Measurements from ENCODE around the gene LDHD. TPM values are rescaled to one million over a fixed set of nuclear protein-coding genes. Genes with fewer than 3 reads are reported as not detected.

Gene LDHD
- total and polyA plus RNA-seq, 2 of the 8 experiments (the other 6 are each of a cell fraction or from before 2014, with no cell fraction given): 14.9 to 18.2 TPM

DNA sequence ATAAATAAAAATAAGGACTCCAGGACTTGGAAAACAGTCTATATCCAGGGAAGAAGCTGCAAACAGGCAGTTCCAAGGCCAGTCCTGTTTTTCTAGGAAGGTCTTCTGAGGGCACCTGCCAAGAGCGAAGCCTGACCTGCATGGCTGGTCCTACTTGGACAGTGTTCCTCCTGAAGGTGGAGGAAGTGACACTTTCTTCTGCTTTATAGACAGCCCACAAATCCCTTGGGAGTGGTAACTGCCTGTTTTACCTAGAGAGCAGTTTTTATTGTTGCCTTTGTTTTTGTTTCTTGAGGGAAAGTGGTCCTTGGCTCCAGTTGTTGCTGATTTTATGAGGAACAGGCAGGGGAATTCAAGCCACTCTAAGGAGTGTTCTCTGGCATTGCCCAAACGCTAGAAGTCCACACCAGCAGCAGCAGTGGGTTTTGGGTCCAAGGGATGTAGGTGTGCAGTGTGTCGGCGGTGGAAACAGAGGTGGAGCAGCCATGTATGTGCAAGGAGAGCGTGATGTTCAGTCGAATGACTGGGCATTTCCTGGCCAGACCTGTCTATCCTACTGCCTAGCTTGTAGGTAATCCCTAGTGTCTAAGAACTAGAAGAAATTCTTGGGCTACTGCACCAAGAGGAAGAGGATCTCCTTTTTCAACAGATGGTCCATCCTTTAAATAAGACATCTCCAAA lies 35.3 kb downstream of the LDHD start:
- Histone ChIP-seq H4K91ac (replicated peaks; ENCODE audit: insufficient read length, low read length) (peak overlapping the region; percentile 45), H2BK15ac (ENCODE audit: low read length) (no peak overlapping the region), H3K27ac (ENCODE audit: low read depth, low read length) (0 out of 2 replicates have a peak overlapping the region, but pooled peaks have one; percentile 3), H2BK12ac (ENCODE audit: low read depth, low read length) (no peak overlapping the region), H3K79me1 (ENCODE audit: low read depth, low read length) (peaks cover 11% of the 10 kb centered on the region; the same call in 1 of the 2 replicates), H2AK5ac (ENCODE audit: low read depth, low read length) (0 out of 2 replicates have a peak overlapping the region, but pooled peaks have one; percentile 3), H3K14ac (ENCODE audit: insufficient read length) (no peak overlapping the region), H2AFZ (ENCODE audit: low read length) (no peak overlapping the region), H3K9ac (replicated peaks in 1 of 4; ENCODE audit: extremely low read depth in 1 of 4, low read depth in 3 of 4, low read length in 3 of 4) (no peak overlapping the region), H2BK5ac (ENCODE audit: low read depth, low read length) (peak overlapping the region; percentile 36; the same call in 1 of the 2 replicates), H3K79me2 (ENCODE audit: control insufficient read depth in 1 of 2, insufficient read depth in 2 of 2, low read length in 2 of 2) (peaks cover 3 to 91% of the 10 kb centered on the region in 2 experiments), H2BK120ac (replicated peaks; ENCODE audit: low read depth, low read length) (no peak overlapping the region), H4K20me1 (replicated peaks in 1 of 2; ENCODE audit: control insufficient read depth in 1 of 2, insufficient read depth in 2 of 2, low read length in 2 of 2) (peaks cover 0 to 8% of the 10 kb centered on the region in 2 experiments), H3K9me3 (ENCODE audit: insufficient read depth in 2 of 2, low read depth in 1 of 2, low read length in 1 of 2) (no peaks in the 10 kb centered on the region), H3K18ac (ENCODE audit: extremely low read depth, low read length) (no peak overlapping the region), H3K4me2 (ENCODE audit: insufficient read depth in 1 of 2, low read depth in 2 of 2, low read length in 2 of 2) (peak overlapping the region in 1 of 2 experiments; percentile 35; a peak in 2 of 4 replicates), H3K23me2 (ENCODE audit: low read depth, low read length) (no peaks in the 10 kb centered on the region), H3K4me3 (ENCODE audit: extremely low read depth in 1 of 4, insufficient read depth in 2 of 4, low read depth in 3 of 4, low read length in 4 of 4) (no peak overlapping the region), H2BK20ac (ENCODE audit: low read length) (no peak overlapping the region), H3K27me3 (replicated peaks in 1 of 4; ENCODE audit: control insufficient read depth in 3 of 4, extremely low read depth in 1 of 4, insufficient read depth in 3 of 4, low read length in 3 of 4) (no peaks in the 10 kb centered on the region), H3K23ac (ENCODE audit: insufficient read length) (no peak overlapping the region), H3K4me1 (replicated peaks in 1 of 4; ENCODE audit: control insufficient read depth in 3 of 4, insufficient read depth in 4 of 4, low read length in 3 of 4) (peaks cover 2 to 12% (median 10%) of the 10 kb centered on the region in 4 experiments), H3K36me3 (ENCODE audit: control insufficient read depth in 2 of 4, insufficient read depth in 4 of 4, low read length in 3 of 4) (no peaks in the 10 kb centered on the region; a peak in 2 of 8 replicates), H3K4ac (replicated peaks; ENCODE audit: insufficient read length, low read depth, low read length) (no peak overlapping the region), H4K5ac (ENCODE audit: insufficient read length, low read depth, low read length) (peak overlapping the region; percentile 27), H4K8ac (ENCODE audit: extremely low read depth, insufficient read depth, low read length) (no peak overlapping the region), H3K56ac (replicated peaks; ENCODE audit: insufficient read length, low read depth, low read length) (no peak overlapping the region)
- FAIRE-seq: no peak
- ChIA-PET POLR2A (ENCODE audit: partially characterized antibody) (interaction anchor here (0.6 to 1.3 kb wide), 4 partner anchors 14 to 30 kb away, joined by 3 read pairs; no protein-coding TSS in a partner anchor), CTCF (ENCODE audit: partially characterized antibody) (interaction anchor here (0.5 to 13.7 kb wide), 5 partner anchors 17 to 36 kb away, joined by 3 to 90 read pairs (median 8); no protein-coding TSS in a partner anchor)
- WGBS, 2 experiments (ENCODE audit: extremely low coverage in 1 of 2, insufficient coverage in 1 of 2, insufficient read length in 1 of 2, insufficient replicate concordance in 2 of 2, low coverage in 1 of 2, low lambda C conversion rate in 2 of 2, missing lambda C conversion rate in 1 of 2): 88% methylated on average over 6 of the region's 6 CpGs; no CpG with 5 or more reads in 1 of the 2 experiments
- TF ChIP-seq BACH1 (IDR thresholded peaks at IDR 0.05; ENCODE audit: low read length) (no peak), POLR2AphosphoS5 (IDR thresholded peaks at IDR 0.05; ENCODE audit: low read depth, low read length) (no peak)
- no peak for DNase-seq (ENCODE audit: low read depth in 1 of 2, low spot score in 2 of 2)

All from H1 (cell line).